ENCODE results near the gene LCN1.

DNA sequence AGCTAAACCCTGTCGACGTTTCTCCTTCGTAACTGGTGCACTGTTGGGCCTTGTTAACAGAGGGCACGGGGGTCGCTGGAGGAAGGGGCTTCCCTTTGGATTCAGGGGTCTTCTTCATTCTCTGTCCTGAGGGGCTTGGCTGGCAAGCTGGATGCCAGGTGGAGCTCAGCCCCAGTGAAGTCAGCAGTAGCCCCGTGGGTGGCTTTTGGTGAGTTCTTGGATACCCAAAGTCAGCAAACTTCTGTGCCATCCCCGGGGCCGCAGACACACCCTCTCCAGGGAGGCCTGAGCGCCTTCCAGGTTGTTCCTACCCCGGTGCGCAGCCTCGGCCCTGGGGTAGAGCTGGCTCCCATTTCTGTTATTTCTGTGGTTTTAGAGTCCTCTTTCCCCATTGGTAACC is 12.4 kb downstream of the LCN1 start:
- no peak for TF ChIP-seq POLR2A (IDR thresholded peaks at IDR 0.05)
- TF ChIP-seq, protein P1, sequence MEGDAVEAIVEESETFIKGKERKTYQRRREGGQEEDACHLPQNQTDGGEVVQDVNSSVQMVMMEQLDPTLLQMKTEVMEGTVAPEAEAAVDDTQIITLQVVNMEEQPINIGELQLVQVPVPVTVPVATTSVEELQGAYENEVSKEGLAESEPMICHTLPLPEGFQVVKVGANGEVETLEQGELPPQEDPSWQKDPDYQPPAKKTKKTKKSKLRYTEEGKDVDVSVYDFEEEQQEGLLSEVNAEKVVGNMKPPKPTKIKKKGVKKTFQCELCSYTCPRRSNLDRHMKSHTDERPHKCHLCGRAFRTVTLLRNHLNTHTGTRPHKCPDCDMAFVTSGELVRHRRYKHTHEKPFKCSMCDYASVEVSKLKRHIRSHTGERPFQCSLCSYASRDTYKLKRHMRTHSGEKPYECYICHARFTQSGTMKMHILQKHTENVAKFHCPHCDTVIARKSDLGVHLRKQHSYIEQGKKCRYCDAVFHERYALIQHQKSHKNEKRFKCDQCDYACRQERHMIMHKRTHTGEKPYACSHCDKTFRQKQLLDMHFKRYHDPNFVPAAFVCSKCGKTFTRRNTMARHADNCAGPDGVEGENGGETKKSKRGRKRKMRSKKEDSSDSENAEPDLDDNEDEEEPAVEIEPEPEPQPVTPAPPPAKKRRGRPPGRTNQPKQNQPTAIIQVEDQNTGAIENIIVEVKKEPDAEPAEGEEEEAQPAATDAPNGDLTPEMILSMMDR (IDR thresholded peaks at IDR 0.05) = no peak

Measured in esophagus squamous epithelium (tissue), 4 donors.